ENCODE results near the gene NFKBIE.

Gene NFKBIE

DNA sequence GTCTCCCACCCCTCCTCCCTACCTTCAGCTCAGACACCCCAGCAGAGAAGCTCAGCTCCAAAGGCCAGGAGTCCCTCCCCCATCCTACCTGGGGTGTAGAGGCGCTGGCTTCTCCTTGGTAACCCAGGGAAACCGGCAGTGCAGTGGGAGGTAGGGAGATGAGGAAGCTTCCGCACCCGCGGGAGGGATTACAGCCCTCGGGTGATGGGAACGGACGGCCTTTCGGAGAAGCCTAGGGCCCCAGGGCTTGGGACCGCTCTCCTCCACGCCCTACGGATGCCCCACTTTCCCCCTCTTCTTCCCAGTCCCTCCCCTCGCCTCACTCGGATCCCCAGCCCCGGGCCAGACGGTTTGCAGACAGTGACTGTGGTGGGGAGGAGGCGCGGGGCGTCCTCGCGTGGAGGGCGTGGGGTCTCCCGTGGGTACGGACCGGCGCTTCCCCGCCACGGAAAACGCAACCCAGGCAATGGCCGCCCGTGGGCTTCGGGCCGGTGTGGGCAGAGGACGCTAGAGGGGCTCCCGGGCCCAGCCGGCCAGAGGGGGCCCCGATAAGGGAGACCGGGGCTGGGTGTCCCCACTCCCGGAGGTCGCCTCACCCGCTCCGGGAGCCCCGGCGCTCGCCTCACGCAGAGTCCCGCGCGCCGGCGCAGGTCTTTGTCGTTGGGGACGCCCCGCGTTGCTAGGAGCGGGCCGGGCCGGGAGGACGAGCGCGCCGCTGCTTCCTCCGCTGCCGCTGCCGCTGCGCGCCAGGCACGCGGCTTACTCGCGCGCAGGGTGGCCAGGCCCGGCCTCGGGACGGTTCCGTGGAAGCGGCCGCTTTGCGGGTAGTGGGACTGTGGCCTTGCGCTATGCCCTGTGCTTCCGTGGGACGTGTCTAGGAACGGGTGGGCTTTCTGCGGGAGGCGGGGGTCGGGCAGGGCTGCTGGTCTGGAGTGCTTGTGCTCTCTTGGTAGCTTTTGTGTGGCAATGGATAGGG is 32.0 kb upstream of the NFKBIE start:
- DNase-seq: no peak

DNA sequence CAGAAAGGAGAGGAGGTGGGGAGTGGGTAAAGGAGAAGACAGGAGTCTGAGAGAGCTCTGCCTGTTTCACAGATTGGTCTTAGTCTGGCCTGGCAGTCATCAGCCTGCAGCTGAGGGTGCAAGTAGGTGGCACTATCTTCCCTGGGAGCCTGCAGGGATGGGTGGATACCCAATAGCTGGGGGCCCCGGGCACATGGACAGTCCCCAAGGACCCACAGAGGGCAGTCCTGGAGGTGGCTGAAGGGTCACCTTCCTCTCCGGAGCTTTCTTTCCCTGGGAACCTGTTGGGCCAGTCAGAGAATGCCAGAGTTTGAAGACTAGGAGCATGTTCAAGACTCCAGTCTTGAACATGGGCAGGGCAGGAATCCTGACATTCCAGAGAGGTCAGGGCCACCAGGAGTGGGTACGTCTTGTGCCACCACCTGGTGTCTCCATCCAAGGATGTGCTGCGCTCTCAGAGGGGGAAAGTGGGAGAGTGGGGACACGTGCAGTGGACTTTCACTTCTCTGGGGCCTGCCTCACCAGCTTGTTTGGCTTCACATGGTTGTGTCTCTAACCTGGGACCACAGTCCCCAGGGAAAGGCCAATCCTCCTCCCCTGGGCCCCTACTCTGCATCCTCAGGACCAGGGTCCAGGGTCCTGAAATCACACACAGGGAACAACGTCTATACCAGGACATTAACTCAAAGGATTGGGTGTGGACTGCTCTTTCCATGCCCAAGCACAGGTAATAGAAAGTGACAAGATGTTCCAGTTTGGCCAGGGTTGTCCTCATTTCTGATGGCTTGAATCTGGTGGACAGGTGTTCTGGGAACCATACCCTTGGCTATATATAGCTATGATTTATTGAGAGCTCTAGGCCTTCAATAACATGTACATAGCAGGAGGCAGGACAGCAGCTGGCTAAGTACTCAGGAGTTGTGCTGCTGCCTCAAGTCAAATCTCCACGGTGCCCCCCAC is 29.8 kb upstream of the NFKBIE start:
- DNase-seq: no peak

- no peak for DNase-seq
Measured at GRCh38 chr6:44292661-44293365, 27.5 kb upstream of the NFKBIE start.

- DNase-seq: no peak
Measured at GRCh38 chr6:44291841-44292240, 26.5 kb upstream of the NFKBIE start.

DNA sequence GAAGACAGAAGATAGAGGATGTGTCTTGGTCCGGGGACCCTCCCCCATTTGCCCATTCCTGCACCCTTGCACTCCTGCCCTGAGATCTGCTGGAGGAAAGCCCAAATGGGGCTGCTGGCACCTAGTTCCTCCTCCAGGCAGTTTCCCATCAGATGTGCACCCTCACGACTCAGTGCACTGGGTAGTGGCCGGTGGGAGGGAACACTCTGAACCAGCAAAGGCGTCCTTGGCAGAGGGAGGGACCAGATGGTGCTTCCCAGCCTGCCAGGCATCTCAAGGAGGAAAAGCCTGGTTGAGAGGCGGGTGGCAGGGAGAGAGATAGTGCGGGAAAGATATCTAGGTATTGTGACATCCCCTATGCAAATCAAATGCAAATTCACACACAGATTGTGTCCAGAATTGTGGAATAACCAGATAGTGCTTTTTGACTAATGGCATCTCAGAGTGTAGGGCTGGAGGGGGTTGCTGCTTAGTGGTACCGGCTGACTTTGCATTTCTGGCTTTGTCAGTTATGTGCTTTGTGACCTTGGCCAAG is 24.4 kb upstream of the NFKBIE start:
- no peak for DNase-seq

- no peak for DNase-seq
Measured at GRCh38 chr6:44286747-44287146, 21.4 kb upstream of the NFKBIE start.

DNA sequence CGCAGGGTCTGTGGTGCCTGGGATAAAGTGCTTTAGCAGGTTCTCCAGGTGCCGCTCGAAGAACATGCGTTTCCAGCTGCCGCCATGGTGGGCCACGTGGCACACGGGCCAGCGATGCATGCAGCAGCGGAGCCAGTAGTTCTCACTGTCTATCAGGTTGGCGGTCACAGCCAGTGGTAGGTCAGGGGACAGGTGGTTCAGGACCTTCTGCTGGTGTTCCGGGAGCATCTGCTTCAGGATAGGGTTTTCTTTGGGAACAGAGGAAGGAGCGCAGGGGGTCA is 20.9 kb upstream of the NFKBIE start:
- no peak for DNase-seq

DNA sequence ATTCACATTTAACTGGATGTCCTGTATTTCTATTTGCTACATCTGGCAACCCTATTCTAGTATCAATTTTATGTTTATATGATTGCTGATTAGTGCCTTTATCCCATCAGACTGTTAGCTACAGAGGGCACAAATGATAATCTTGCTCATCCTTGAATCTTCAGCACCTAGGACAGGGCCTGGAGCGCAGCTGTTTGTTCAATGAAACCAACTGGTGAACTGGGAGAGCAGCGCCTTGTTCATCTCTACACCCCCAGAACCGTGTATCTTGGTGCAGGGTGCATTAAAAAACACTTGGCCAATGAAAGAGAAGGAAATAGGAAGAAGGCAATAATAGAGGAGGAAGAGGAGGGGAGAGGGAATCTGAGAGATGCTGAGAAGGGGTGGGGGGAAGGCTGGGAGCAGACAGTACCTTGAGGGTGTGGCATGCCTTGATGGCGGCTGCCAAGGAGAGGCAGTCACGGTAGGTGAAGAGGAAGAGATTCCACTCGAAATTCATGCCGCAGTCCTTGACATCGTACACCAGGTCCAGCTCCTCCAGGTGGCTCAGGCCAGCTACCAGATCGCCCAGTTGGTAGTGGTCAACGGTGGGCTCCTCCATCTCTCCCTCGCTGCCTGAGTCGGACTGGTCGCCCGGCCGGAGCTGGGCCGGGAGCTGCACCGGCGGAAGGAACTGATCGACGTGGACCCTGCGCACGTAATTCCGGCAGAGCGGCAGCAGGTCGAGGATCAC is 20.4 kb upstream of the NFKBIE start:
- no peak for DNase-seq

- no peak for DNase-seq
Measured at GRCh38 chr6:44284867-44285266, 19.5 kb upstream of the NFKBIE start.

- no peak for DNase-seq
Measured at GRCh38 chr6:44284121-44284520, 18.8 kb upstream of the NFKBIE start.

DNA sequence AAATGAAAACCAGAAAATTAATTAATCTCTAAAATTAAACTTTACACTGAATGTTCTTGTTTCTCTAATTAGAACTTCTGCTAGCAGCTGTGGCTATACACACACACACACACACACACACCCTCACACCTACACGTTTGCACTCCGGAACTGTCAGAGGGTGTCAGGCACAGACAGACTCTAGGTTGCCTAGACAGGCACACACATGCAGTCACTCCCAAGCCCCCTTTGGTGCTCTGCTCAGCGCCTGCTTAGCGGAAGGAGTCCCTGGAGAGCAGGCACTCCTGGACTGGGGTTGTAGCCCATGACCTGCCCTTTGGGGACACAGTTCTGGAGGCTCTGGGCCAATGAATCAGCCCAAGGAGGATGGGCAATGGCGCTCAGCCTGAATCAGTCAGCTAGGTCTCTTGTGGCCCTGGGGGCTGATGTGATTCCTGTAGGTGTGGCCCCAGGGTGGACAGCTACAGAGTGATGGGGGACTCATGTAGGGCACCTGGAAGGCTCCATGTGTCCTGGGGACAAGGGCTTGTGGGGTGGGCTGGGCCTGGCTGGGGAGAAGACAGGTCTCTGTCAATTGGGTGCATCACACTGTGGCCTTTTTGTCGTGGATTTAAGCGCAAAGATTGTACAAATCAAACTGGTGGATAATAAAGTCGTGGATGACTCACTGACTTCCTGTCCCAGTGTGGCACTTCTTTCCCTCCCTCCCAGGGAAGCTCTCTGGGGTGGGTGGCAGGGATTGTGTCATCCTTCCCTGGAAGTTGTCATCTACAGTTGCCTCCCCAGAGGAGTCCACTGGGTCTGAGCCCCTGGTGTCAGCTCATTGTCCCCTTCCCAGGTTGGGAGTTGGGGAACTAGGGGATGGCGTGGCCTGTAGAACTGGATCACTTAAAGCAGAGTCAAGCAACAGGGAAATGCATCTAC is 13.7 kb upstream of the NFKBIE start:
- no peak for DNase-seq

GRCh38 chr6:44278315-44278714 is 13.0 kb upstream of the NFKBIE start:
- no peak for DNase-seq

DNA sequence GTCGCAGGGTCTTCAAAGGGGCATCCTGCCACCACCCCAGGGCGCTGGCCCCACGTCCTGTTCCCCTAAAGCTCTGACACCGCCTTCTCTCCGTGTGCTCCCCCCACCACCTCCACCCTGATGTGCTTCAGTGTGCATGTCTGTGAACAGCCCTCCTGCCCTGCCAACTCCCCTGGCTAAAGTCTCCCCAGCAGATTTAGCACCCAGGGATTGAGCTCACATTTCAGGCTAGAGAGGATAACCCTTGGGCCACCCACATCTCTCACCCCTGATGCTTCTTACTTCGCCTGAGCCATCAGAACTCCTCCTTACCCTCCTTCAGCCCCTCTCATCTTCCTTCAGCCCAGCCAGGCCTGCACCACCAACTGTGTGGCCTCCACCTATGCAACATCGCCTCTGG is 12.4 kb upstream of the NFKBIE start:
- DNase-seq: no peak

GRCh38 chr6:44276667-44277640 is 11.6 kb upstream of the NFKBIE start:
- no peak for DNase-seq

- DNase-seq: no peak
Measured at GRCh38 chr6:44275749-44276648, 10.6 kb upstream of the NFKBIE start.

DNA sequence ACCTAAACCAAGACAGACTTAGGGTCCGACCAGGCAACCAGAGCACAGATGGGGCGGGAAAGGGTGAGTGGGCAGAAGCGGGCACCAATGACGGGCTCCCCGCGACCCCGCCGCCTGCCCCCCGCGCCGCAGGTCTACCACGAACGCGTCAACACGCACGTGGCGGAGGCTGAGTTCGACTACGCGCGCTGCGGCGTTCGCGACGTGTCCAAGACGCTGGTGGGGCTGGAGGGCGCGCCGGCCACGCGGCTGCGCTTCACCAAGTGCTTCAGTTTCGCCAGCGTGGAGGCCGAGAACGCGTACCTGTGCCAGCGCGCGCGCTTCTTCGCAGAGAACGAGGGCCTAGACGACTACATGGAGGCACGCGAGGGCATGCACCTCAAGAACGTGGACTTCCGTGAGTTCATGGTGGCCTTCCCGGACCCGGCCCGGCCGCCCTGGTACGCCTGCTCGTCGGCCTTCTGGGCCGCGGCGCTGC is 10.0 kb upstream of the NFKBIE start:
- no peak for DNase-seq

DNA sequence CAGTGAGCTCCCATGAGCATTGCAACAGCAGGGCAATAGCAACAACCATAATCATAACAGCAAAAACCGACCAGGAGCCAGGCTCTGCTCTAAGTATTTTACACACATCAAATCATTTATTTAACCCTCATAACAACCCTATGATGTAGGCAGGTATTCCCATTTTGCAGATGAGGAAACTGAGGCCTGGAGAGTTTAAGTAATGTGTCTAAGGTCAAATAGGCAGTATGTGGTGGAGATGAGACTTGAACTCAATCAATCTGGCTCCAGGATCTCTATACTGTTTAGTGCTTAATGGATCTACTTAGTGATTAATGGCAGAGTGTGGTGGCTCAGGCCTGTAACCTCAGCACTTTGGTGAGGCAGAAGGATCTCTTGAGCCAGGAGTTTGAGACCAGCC is 8.3 kb upstream of the NFKBIE start:
- DNase-seq: no peak

DNA sequence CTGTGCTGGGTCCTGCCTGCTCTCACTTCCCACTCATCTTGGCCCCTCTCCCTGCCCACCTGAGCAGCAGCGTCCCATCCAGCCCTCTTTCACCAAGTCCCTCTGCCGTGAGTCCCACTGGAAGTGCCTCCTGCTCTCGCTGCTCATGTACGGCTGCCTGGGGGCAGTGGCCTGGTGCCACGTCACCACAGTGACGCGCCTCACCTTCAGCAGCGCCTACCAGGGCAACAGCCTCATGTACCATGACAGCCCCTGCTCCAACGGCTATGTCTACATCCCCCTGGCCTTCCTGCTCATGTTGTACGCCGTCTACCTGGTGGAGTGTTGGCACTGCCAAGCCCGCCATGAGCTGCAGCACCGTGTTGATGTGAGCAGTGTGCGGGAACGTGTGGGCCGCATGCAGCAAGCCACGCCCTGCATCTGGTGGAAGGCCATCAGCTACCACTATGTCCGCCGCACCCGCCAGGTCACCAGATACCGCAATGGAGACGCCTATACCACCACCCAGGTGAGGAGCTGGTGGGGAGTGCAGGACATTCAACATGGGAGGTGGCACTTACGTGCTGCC is 7.7 kb upstream of the NFKBIE start:
- DNase-seq: no peak
